ENCODE results near the gene VASH1. TPM values are rescaled to one million over a fixed set of nuclear protein-coding genes. Genes with fewer than 3 reads are reported as not detected.

Gene VASH1
- total and polyA plus RNA-seq, 2 donors (not counting 1 experiment from before 2014, with no cell fraction given) = 2.5 to 4.5 TPM

GRCh38 chr14:76775695-76776427 is 14.6 kb downstream of the VASH1 start:
- no peak for TF ChIP-seq CTCF (conservative IDR thresholded peaks at IDR 0.05 in 1 of 2, IDR thresholded peaks at IDR 0.05 in 1 of 2; ENCODE audit: low read depth in 1 of 2, low read length in 2 of 2)
- no peaks in the 10 kb centered on the region for H3K27me3 ChIP-seq (ENCODE audit: control insufficient read depth, insufficient read depth, low read length)
- no peaks in the 10 kb centered on the region for H4K20me1 ChIP-seq (ENCODE audit: control insufficient read depth, extremely low read depth, insufficient read depth, low read length)
- no peak overlapping the region for H3K4me2 ChIP-seq (ENCODE audit: extremely low read depth, insufficient read depth, low read length)
- H3K4me3 ChIP-seq (replicated peaks in 1 of 4; ENCODE audit: control extremely low read depth in 1 of 4, insufficient read depth in 1 of 4, low read depth in 3 of 4, low read length in 4 of 4) = no peak overlapping the region
- no peak for DNase-seq (ENCODE audit: low read depth in 2 of 2)
- no peak overlapping the region for H2AFZ ChIP-seq (ENCODE audit: low read length)
- peaks cover 15% of the 10 kb centered on the region for H3K4me1 ChIP-seq (ENCODE audit: control insufficient read depth, extremely low read depth, insufficient read depth, low read length)
- H3K79me2 ChIP-seq (ENCODE audit: control insufficient read depth, insufficient read depth, low read length) = no peaks in the 10 kb centered on the region
- no peak overlapping the region for H3K27ac ChIP-seq (ENCODE audit: insufficient read depth, low read length)
- no peaks in the 10 kb centered on the region for H3K9me3 ChIP-seq (ENCODE audit: control insufficient read depth, insufficient read depth, low read depth, low read length)
- no peak overlapping the region for H3K9ac ChIP-seq (ENCODE audit: insufficient read depth, low read length)
- H3K36me3 ChIP-seq (ENCODE audit: control insufficient read depth, insufficient read depth, low read length) = no peaks in the 10 kb centered on the region

- DNase-seq (ENCODE audit: low read depth in 2 of 2) = no peak
- Histone ChIP-seq H3K79me2 (ENCODE audit: control insufficient read depth, insufficient read depth, low read length) (no peaks in the 10 kb centered on the region), H3K4me1 (ENCODE audit: control insufficient read depth, extremely low read depth, insufficient read depth, low read length) (peaks cover 21% of the 10 kb centered on the region), H3K27ac (ENCODE audit: insufficient read depth, low read length) (no peak overlapping the region), H2AFZ (ENCODE audit: low read length) (no peak overlapping the region), H3K9me3 (ENCODE audit: control insufficient read depth, insufficient read depth, low read depth, low read length) (no peaks in the 10 kb centered on the region), H3K9ac (ENCODE audit: insufficient read depth, low read length) (no peak overlapping the region), H3K27me3 (ENCODE audit: control insufficient read depth, insufficient read depth, low read length) (no peaks in the 10 kb centered on the region), H3K36me3 (ENCODE audit: control insufficient read depth, insufficient read depth, low read length) (no peaks in the 10 kb centered on the region), H3K4me3 (replicated peaks in 1 of 4; ENCODE audit: control extremely low read depth in 1 of 4, insufficient read depth in 1 of 4, low read depth in 3 of 4, low read length in 4 of 4) (no peak overlapping the region), H3K4me2 (ENCODE audit: extremely low read depth, insufficient read depth, low read length) (no peak overlapping the region), H4K20me1 (ENCODE audit: control insufficient read depth, extremely low read depth, insufficient read depth, low read length) (no peaks in the 10 kb centered on the region)
- TF ChIP-seq CTCF (conservative IDR thresholded peaks at IDR 0.05 in 1 of 2, IDR thresholded peaks at IDR 0.05 in 1 of 2; ENCODE audit: low read depth in 1 of 2, low read length in 2 of 2) (no peak), EZH2 (IDR thresholded peaks at IDR 0.05; ENCODE audit: low read length, missing control alignments) (no peak)
Observed at GRCh38 chr14:76776428-76777251, 15.4 kb downstream of the VASH1 start.

- Histone ChIP-seq H3K36me3 (ENCODE audit: control insufficient read depth, insufficient read depth, low read length) (no peaks in the 10 kb centered on the region), H3K27ac (ENCODE audit: insufficient read depth, low read length) (no peak overlapping the region), H3K4me2 (ENCODE audit: extremely low read depth, insufficient read depth, low read length) (no peak overlapping the region), H4K20me1 (ENCODE audit: control insufficient read depth, extremely low read depth, insufficient read depth, low read length) (no peaks in the 10 kb centered on the region), H3K9ac (ENCODE audit: insufficient read depth, low read length) (no peak overlapping the region), H3K27me3 (ENCODE audit: control insufficient read depth, insufficient read depth, low read length) (no peaks in the 10 kb centered on the region), H3K9me3 (ENCODE audit: control insufficient read depth, insufficient read depth, low read depth, low read length) (no peaks in the 10 kb centered on the region), H2AFZ (ENCODE audit: low read length) (no peak overlapping the region), H3K79me2 (ENCODE audit: control insufficient read depth, insufficient read depth, low read length) (no peaks in the 10 kb centered on the region), H3K4me3 (replicated peaks in 1 of 4; ENCODE audit: control extremely low read depth in 1 of 4, insufficient read depth in 1 of 4, low read depth in 3 of 4, low read length in 4 of 4) (no peak overlapping the region), H3K4me1 (ENCODE audit: control insufficient read depth, extremely low read depth, insufficient read depth, low read length) (peaks cover 17% of the 10 kb centered on the region)
- TF ChIP-seq CTCF (conservative IDR thresholded peaks at IDR 0.05 in 1 of 2, IDR thresholded peaks at IDR 0.05 in 1 of 2; ENCODE audit: low read depth in 1 of 2, low read length in 2 of 2) = no peak
- TF ChIP-seq EZH2 (IDR thresholded peaks at IDR 0.05; ENCODE audit: low read length, missing control alignments) = no peak
- no peak for DNase-seq (ENCODE audit: low read depth in 2 of 2)
Observed at GRCh38 chr14:76777721-76778120, 16.5 kb downstream of the VASH1 start.
